GM10847 (cell line): Measurements from ENCODE around the gene BIN1.

Source experiments
- POLR2A ChIP-seq: IDR thresholded peaks from 2 replicates; pipeline ENCODE4 v1.6.1; 2011; ENCODE audit not compliant: insufficient read length; ENCODE audit errors: extremely low read depth

The BIN1 gene

GRCh38 chr2:127089478-127090235, 17.3 kb downstream of the BIN1 start:
- TF ChIP-seq POLR2A: no peak

GRCh38 chr2:127088706-127089105, 18.2 kb downstream of the BIN1 start:
- TF ChIP-seq POLR2A: no peak

- no peak for TF ChIP-seq POLR2A
Observed at GRCh38 chr2:127087791-127088495, 19.0 kb downstream of the BIN1 start.

GRCh38 chr2:127086990-127087790, 19.8 kb downstream of the BIN1 start:
- no peak for TF ChIP-seq POLR2A

DNA sequence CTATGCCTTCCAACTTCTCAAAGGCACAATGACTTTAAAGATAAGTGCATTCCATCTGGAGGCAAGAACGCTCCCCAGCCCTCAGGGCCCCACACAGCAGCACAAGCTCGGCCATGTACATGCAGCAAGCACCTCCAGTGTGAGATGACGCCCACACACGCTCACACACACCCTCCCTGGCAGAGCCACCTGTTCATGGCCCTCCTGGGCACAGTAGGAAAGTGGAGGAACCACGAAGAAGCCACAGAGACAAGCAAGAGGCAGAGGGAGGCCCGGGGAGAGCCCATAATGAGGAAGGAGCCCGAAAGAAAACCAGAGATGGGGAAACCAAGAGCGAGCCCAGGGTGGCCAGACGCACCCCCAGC, 21.7 kb downstream of the BIN1 start:
- no peak for TF ChIP-seq POLR2A

GRCh38 chr2:127084611-127085316, 22.2 kb downstream of the BIN1 start:
- TF ChIP-seq POLR2A: no peak

- no peak for TF ChIP-seq POLR2A
Observed at GRCh38 chr2:127083819-127084503, 23.0 kb downstream of the BIN1 start.

DNA sequence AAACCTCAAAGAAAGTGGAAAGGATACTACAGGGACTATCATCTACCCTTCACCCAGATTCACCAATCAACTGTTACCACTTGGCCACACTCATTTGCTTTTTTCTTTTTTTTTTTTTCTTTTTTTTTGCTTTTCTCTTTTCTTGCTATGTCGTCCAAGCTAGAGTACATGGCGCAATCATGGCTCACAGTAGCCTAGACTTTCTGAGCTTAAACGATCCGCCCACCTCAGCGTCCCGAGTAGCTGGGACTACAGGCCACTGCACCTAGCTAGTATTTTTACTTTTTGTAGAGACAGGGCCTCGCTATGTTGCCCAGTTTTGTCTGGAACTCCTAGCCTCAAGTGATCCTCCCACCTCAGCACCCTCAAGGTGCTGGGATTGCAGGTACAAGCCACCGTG, 24.0 kb downstream of the BIN1 start:
- no peak for TF ChIP-seq POLR2A

DNA sequence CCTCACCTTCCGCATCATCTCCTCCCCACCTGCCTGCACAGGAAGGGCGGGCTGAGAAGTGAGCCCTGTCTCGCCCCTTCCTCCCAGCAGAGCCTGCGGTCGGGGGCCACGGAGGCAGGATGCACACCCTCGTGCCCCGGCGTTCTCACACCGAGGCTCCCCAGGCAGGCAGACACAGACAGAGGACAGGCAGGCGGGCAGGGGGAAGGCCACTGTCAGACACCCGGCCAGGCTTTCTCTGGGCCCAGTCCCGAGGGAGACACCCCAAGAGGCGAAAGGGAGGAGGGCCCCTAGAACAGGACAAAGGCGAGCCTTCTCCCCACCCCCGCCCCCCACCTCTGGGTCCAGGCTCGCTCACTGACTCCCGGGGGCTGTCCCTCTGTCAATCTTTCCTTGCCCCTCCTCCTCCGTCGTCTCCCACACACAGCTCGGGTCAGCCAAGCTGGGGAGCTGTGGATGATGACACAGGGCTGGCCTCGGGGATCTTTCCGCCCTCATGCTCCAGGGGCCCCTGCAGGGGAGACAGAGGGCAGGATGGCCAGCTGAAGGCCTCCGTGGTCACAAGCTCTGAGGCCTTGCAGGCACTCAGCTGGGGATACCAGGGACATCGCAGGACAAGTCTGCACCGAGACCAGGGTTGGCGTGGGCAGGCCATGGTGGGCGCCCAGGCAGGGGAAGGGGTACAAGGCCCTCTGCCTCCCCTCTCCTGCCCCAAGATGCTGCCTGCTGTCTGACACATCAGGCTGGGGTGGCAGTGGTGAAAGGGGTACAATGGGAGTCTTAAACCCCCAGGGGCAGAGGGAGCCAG, 24.9 kb downstream of the BIN1 start:
- TF ChIP-seq POLR2A: peak; percentile 49

DNA sequence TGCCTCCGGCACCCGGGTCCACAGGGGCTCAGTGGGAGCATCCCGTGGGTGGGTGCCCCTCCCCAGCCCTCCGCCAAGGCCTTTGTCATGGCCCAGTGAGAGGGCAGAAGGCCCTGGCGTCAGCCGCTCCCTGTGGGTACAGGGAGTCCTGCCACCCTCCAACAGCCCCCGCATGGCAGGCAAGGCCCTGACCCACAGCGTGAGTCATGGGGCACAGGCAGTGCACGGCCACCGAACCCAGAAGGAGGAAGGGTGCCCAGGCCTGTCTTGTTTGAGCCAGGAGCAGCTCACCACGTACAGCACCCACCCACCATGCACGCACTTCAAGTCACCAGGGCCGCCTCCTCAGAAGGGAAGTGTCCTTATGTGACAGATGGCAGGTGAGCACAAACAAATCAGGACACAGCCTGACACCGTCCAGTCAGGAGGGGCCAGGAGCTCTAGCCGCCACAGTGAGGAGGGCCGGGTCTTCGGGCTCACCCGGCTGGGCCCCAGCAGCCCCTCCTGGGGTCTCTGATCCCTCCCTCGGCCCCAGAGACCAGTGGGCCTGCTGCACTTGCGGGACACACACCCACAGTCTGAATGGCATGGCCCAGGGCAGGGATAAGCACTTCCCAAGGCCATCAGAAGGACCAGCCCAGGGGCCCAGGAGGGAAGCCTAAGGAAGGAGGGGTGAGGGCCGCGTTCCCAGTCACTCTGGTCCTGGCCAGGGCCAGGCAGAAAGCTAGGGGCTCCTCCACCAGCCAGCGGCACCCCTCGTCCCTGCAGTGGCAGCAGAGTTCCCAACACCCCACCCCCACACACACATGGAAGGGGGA, 25.8 kb downstream of the BIN1 start:
- TF ChIP-seq POLR2A: no peak

DNA sequence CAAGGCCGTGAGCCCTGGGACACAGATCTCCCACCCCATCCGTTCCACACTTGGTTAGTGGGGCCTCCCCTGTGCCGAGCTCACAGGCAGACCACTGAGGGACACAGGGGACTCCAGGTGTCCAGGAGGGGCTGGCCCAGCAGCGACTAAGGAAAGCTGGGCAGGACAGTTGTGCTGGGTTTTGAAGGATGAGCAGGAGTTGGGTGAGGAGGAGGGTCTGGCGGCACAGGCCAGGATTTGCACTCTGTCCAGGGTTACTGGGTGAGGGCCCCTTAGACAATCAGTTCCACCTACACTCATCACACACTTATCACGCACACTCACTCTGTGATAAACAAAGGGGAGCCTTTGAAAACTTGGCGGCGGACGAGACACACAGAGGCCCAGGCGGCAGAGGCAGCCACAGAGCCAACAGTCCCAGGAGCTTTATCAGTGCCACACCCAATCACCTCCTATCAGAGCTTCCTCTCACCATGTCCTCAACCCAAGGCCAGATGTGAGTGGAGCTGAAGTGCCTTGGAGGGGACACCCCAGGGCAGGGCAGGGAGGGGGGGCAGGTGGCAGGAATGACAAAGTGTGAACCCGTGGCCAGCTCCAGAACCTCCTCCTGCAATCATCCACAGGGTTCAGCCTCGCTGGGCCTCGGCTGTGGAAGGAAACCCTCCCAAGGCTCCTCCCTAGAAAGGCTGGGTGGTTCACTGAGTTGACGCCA, 26.6 kb downstream of the BIN1 start:
- TF ChIP-seq POLR2A: no peak

- TF ChIP-seq POLR2A: no peak
Observed at GRCh38 chr2:127079358-127079920, 27.5 kb downstream of the BIN1 start.
